SK-N-SH (cell line): ENCODE data around the gene FBXO17. TPM values are rescaled to one million over a fixed set of nuclear protein-coding genes. Genes with fewer than 3 reads are reported as not detected.

Experiments
- CTCF ChIA-PET: fragments of 300-600, 350-600 bp; formaldehyde crosslinking; extraction: SDS; loops from one replicate; lab custom pipeline; 2021; lab: Yijun Ruan, JAX
- POLR2A ChIA-PET: fragments of 350-600 bp; sonication (Branson Sonifier 250); formaldehyde crosslinking; extraction: SDS; loops from one replicate; lab custom pipeline; 2020; ENCODE audit warnings: antibody characterized with exemption, inconsistent platforms; lab: Yijun Ruan, JAX
- DNase-seq: peaks from one replicate; pipeline ENCODE4 v3.0.0; 2012
- H2AFZ ChIP-seq: fragments of 200-600 bp; sonication (generic); 2 replicates; pipeline ENCODE4 v1.8.1; 2016; ENCODE audit warnings: antibody characterized with exemption, mild to moderate bottlenecking, low read depth
- H3F3A ChIP-seq: fragments of 200-600 bp; sonication (generic); replicated peaks from 2 replicates; pipeline ENCODE3; 2016; ENCODE audit warnings: antibody characterized with exemption, mild to moderate bottlenecking; ENCODE audit not compliant: insufficient read depth
- H3K27ac ChIP-seq, 2 experiments: fragments of 200-500 bp in 1 of 2; fragments of 200-600 bp in 1 of 2; sonication (Bioruptor generic) in 1 of 2; sonication (generic), shearing (Covaris generic) in 1 of 2; 2 replicates each; pipeline versions ENCODE4 v1.5.1 to v1.6.1; 2014 to 2016; ENCODE audit warnings: low read depth in 2 of 2, inconsistent platforms in 1 of 2, low read length in 1 of 2, mild to moderate bottlenecking in 1 of 2, mixed read lengths in 1 of 2
- H3K27me3 ChIP-seq: fragments of 200-600 bp; sonication (generic), shearing (Covaris generic); 2 replicates; pipeline ENCODE4 v1.6.1; 2016; ENCODE audit warnings: mixed run types; ENCODE audit not compliant: insufficient read depth
- H3K36me3 ChIP-seq, 2 experiments: fragments of 200-500 bp in 1 of 2; fragments of 200-600 bp in 1 of 2; sonication (Bioruptor generic) in 1 of 2; sonication (generic) in 1 of 2; replicated peaks in 1 of 2; 2 replicates each; pipeline versions ENCODE3 to v1.5.1; 2014 to 2016; ENCODE audit warnings: low read length in 1 of 2, mild to moderate bottlenecking in 1 of 2; ENCODE audit not compliant: insufficient read depth in 2 of 2, control insufficient read depth in 1 of 2
- H3K4me1 ChIP-seq, 2 experiments: fragments of 200-500 bp in 1 of 2; fragments of 200-600 bp in 1 of 2; sonication (Bioruptor generic) in 1 of 2; sonication (generic), shearing (Covaris generic) in 1 of 2; 2 replicates each; pipeline versions ENCODE4 v1.5.1 to v1.6.1; 2014 to 2016; ENCODE audit warnings: low read depth in 1 of 2, low read length in 1 of 2, mixed run types in 1 of 2; ENCODE audit not compliant: insufficient read depth in 2 of 2, control insufficient read depth in 1 of 2
- H3K4me2 ChIP-seq: fragments of 200-600 bp; sonication (generic), shearing (Covaris generic); 2 replicates; pipeline ENCODE4 v1.6.1; 2017; ENCODE audit warnings: mixed run types
- H3K4me3 ChIP-seq, 2 experiments: fragments of 200-500 bp in 1 of 2; fragments of 200-600 bp in 1 of 2; sonication (Bioruptor generic) in 1 of 2; sonication (generic), shearing (Covaris generic) in 1 of 2; 2 replicates each; pipeline versions ENCODE4 v1.5.1 to v1.8.1; 2014 to 2016; ENCODE audit warnings: low read depth in 2 of 2, inconsistent platforms in 1 of 2, low read length in 1 of 2, mild to moderate bottlenecking in 1 of 2, mixed read lengths in 1 of 2, moderate library complexity in 1 of 2
- H3K79me2 ChIP-seq: fragments of 200-600 bp; sonication (generic); 2 replicates; pipeline ENCODE4 v1.8.1; 2017; ENCODE audit warnings: mild to moderate bottlenecking; ENCODE audit not compliant: insufficient read depth
- H3K9ac ChIP-seq: fragments of 200-600 bp; sonication (generic); 2 replicates; pipeline ENCODE4 v1.6.1; 2017; ENCODE audit warnings: mixed run types
- H3K9me2 ChIP-seq: fragments of 200-600 bp; sonication (generic); 2 replicates; pipeline ENCODE4 v1.6.1; 2017; ENCODE audit warnings: mixed run types
- H3K9me3 ChIP-seq: fragments of 200-600 bp; sonication (generic); 2 replicates; pipeline ENCODE4 v1.6.1; 2017; ENCODE audit warnings: mixed run types, mild to moderate bottlenecking, moderate library complexity
- H4K20me1 ChIP-seq: fragments of 200-600 bp; sonication (generic); 2 replicates; pipeline ENCODE4 v1.6.1; 2017; ENCODE audit warnings: mild to moderate bottlenecking, mixed run types; ENCODE audit not compliant: insufficient read depth
- ELF1 ChIP-seq: IDR thresholded peaks from 2 replicates; pipeline ENCODE4 v1.4.0; 2012
- FOXJ3 ChIP-seq: sonication (generic); formaldehyde crosslinking; IDR thresholded peaks from 2 replicates; pipeline ENCODE4 v1.5.1; 2020; ENCODE audit warnings: mild to moderate bottlenecking, missing genetic modification reagents
- FOXM1 ChIP-seq: IDR thresholded peaks from 2 replicates; pipeline ENCODE4 v1.4.0; 2012; ENCODE audit warnings: low read depth, mild to moderate bottlenecking
- GATA2 ChIP-seq: sonication (generic); formaldehyde crosslinking; IDR thresholded peaks from 2 replicates; pipeline ENCODE4 v1.5.0; 2020; ENCODE audit warnings: mild to moderate bottlenecking, missing genetic modification reagents
- IRF3 ChIP-seq: fragments of 150-350 bp; IDR thresholded peaks from 2 replicates; pipeline ENCODE4 v1.6.1; 2016; ENCODE audit warnings: mild to moderate bottlenecking, low read depth, low read length
- MXI1 ChIP-seq: IDR thresholded peaks from 2 replicates; pipeline ENCODE4 v1.6.1; 2012; ENCODE audit warnings: mild to moderate bottlenecking, low read depth, low read length, improper control_type of control experiment
- NFIC ChIP-seq: IDR thresholded peaks from 2 replicates; pipeline ENCODE4 v1.4.0; 2012; ENCODE audit warnings: borderline replicate concordance
- NRF1 ChIP-seq: IDR thresholded peaks from 2 replicates; pipeline ENCODE4 v1.6.1; 2012; ENCODE audit warnings: low read depth, mild to moderate bottlenecking, low read length
- PBX3 ChIP-seq: IDR thresholded peaks from 2 replicates; pipeline ENCODE4; 2012
- POLR2AphosphoS5 ChIP-seq: IDR thresholded peaks from 2 replicates; pipeline ENCODE4 v1.6.1; 2012; ENCODE audit warnings: low read depth, low read length
- RAD21 ChIP-seq: IDR thresholded peaks from 2 replicates; pipeline ENCODE4 v1.6.1; 2012; ENCODE audit warnings: mild to moderate bottlenecking, low read length
- RCOR1 ChIP-seq: fragments of 150-350 bp; IDR thresholded peaks from 2 replicates; pipeline ENCODE4 v1.6.1; 2017; ENCODE audit warnings: antibody characterized with exemption, low read length
- RFX5 ChIP-seq: IDR thresholded peaks from 2 replicates; pipeline ENCODE4 v1.6.1; 2012; ENCODE audit warnings: mild to moderate bottlenecking, improper control_type of control experiment, low read length
- TAF1 ChIP-seq: IDR thresholded peaks from 2 replicates; pipeline ENCODE4 v1.6.1; 2012; ENCODE audit warnings: low read depth, mild to moderate bottlenecking, low read length, moderate library complexity, borderline replicate concordance
- TCF12 ChIP-seq: IDR thresholded peaks from 2 replicates; pipeline ENCODE4 v1.4.0; 2012
- TEAD4 ChIP-seq: IDR thresholded peaks from 2 replicates; pipeline ENCODE4 v1.4.0; 2012; ENCODE audit warnings: mild to moderate bottlenecking, borderline replicate concordance; ENCODE audit not compliant: insufficient read depth
- USF1 ChIP-seq: IDR thresholded peaks from 2 replicates; pipeline ENCODE4 v1.4.0; 2012; ENCODE audit warnings: low read depth, borderline replicate concordance
- USF2 ChIP-seq: fragments of 150-350 bp; IDR thresholded peaks from 2 replicates; pipeline ENCODE4 v1.6.1; 2017; ENCODE audit warnings: antibody characterized with exemption, low read length, low read depth, borderline replicate concordance
- YY1 ChIP-seq: IDR thresholded peaks from 2 replicates; pipeline ENCODE4 v1.4.0; 2012; ENCODE audit warnings: low read depth, mild to moderate bottlenecking
- WGBS: methylation state at CpG from one replicate; pipeline ENCODE4 v1.1.6; 2017; ENCODE audit warnings: low lambda C conversion rate; 5-methylcytosine and 5-hydroxymethylcytosine counted together
- polyA plus RNA-seq, 3 experiments: library from polyadenylated mRNA; depleted of rRNA; stranded (reverse); fragments of >200 nt; gene quantifications; 2 replicates each; pipeline ENCODE4 v1.2.3, GENCODE V29; 2012

Gene FBXO17
- polyA plus RNA-seq, 1 of the 3 experiments (the other 2 are of a cell fraction): 40.7 TPM

- no peak overlapping the region for H2AFZ ChIP-seq
Measured at GRCh38 chr19:39017646-39018045, 42.1 kb upstream of the FBXO17 start.

More at GRCh38 chr19:39017646-39018045, 42.1 kb upstream of the FBXO17 start:
- Histone ChIP-seq H3K9me2 (no peaks in the 10 kb centered on the region), H3K4me2 (no peak overlapping the region), H3K27ac (no peak overlapping the region), H3K27me3 (no peaks in the 10 kb centered on the region), H3K4me1 (no peaks in the 10 kb centered on the region), H3K9ac (no peak overlapping the region), H3F3A (no peaks in the 10 kb centered on the region), H3K4me3 (no peak overlapping the region), H3K79me2 (no peaks in the 10 kb centered on the region), H3K9me3 (no peaks in the 10 kb centered on the region), H4K20me1 (no peaks in the 10 kb centered on the region), H3K36me3 (no peaks in the 10 kb centered on the region)
- ChIA-PET POLR2A (no interaction called here), CTCF (no interaction called here)
- no peak for DNase-seq
- no peak for TF ChIP-seq POLR2AphosphoS5
- TF ChIP-seq FOXJ3 (CRISPR knock-in tag): no peak
- no peak for TF ChIP-seq GATA2 (CRISPR knock-in tag)
- TF ChIP-seq ELF1: no peak
- TF ChIP-seq FOXM1: no peak
- no peak for TF ChIP-seq USF1
- TF ChIP-seq TCF12: no peak
- no peak for TF ChIP-seq MXI1
- no peak for TF ChIP-seq TAF1
- no peak for TF ChIP-seq YY1
- no peak for TF ChIP-seq RCOR1
- TF ChIP-seq USF2: no peak
- no peak for TF ChIP-seq RFX5
- TF ChIP-seq TEAD4: no peak
- TF ChIP-seq RAD21: no peak
- TF ChIP-seq NRF1: no peak
- TF ChIP-seq PBX3: no peak
- TF ChIP-seq NFIC: no peak
- no peak for TF ChIP-seq IRF3
- WGBS: 73% methylated on average over 4 of the region's 4 CpGs
